GM18951 (cell line): ENCODE results near the gene TK2.

Experiments
- POLR2A ChIP-seq: IDR thresholded peaks from 4 replicates; pipeline ENCODE4 v1.6.1; 2011; ENCODE audit warnings: mild to moderate bottlenecking; ENCODE audit not compliant: insufficient read length, insufficient read depth; ENCODE audit errors: extremely low read depth
- in situ Hi-C: fragments of 300-500 bp; cut with MboI; formaldehyde crosslinking; loops from one replicate; pipeline ENCODE4 v1.12.0; 2022; ENCODE audit warnings: low sequenced_read_pairs, mixed read lengths, inconsistent platforms; ENCODE audit not compliant: unreplicated experiment

TK2 gene

DNA sequence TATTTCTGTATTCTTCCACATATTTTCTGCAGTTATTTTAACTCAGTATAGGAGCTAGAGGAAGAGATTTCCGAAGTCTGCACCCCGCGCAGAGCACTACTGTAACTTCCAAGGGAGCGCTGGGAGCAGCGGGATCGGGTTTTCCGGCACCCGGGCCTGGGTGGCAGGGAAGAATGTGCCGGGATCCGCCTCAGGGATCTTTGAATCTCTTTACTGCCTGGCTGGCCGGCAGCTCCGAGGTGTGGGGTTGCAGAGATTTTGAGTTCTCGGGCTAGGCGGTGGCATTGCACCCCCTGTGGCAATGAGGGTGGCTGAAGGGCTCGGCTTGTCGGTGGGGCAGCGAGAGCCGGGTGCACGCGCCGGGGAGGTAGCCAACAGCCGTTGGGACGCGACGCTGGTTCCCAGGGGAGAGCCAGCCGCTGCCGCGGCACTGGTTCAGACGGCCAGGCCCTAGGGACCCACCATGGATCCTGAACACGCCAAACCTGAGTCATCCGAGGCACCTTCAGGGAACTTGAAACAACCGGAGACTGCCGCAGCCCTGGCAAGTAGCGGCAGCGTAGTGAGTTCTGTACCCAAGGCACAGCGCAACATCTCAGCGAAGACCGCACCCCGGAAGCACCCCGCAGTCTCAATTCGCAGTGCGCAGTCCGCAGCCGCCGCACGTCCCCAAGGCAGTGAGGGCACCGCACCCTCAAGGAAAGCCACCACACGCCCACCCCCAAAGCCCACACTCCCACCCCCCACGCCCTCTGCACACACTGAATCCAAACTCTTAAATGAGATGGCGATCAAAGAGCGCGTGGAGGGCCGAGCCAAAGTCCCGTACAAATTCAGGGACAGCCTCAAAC is 16.4 kb upstream of the TK2 start, which contains the start of gene CMTM1:
TSS of gene CMTM1 (plus strand) at position 389 of the 851 bp plus-strand sequence. CDS start at position 464, 75 bp downstream.
- TF ChIP-seq POLR2A: no peak
- in situ Hi-C loops: no loop called here

DNA sequence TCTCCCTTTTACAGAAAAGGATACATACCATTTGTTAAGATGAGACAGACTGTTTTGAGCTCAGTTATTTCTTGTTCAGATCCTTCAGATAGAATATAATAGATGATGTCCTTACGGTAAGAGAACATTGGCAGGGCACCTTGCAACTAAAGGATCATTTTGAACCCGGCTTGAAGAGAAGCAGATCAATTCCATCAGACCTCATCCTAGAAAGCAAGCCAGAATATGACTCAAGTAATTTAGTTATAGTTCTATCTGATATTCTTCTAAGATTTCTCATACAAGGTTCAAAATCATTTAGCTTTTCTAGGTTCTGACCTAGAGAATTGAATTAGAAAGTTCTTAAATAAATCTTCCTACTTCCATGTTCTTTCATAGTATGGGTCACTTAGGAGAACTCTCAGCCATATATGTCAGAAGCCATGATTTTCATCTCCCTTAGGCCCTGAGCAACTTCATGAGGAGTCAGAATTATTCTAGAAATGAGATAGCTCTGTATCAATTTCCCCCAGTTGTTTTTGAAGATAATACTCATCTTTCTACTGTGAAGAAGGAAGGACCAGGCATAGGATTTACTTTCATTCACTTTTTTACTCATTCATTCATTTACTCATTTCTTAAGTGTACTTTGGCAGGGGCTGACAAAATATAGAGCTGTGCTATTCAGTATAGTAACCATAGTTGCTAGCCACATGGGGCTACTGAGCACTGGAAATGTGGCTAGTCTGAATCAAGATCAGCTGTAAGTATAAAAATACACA is 13.8 kb upstream of the TK2 start:
- TF ChIP-seq POLR2A: no peak
- in situ Hi-C loops: no loop called here

DNA sequence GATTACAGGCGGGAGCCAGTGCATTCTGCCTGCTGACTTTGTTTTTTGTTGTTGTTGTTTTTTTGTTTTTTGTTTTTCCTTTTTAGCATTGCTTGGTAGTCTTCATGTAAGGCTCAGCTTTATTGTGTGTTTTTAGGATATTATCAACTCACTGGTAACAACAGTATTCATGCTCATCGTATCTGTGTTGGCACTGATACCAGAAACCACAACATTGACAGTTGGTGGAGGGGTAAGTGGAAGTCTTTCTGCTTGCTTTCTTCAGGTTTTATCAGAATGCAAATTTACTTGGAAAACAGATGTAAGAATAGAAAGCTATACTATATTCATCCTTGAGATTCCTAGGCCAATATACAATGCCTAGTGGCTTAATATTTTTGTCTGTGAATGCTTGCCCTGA is 13.1 kb upstream of the TK2 start:
- in situ Hi-C loops: no loop called here

DNA sequence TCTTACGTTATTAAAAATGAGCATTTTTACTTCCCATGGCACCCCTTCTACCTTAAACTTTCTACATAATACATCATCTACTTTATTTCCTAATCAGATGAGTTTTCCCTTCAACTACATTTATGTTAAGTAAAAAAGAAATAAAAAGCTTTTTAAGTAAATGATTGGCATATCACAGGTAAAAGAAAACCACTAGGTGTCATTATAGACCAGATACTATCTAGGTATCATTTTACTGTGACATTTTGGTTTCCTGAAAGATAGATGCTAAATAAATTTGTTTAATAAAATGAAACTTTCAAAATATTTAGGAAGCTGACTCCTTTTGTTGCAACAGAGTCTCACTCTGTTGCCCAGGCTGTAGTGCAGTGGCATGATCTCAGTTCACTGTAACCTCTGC is 12.5 kb upstream of the TK2 start:
- in situ Hi-C loops: no loop called here
- TF ChIP-seq POLR2A: no peak

More for the DNA sequence above, 13.1 kb upstream of the TK2 start:
- TF ChIP-seq POLR2A: no peak

DNA sequence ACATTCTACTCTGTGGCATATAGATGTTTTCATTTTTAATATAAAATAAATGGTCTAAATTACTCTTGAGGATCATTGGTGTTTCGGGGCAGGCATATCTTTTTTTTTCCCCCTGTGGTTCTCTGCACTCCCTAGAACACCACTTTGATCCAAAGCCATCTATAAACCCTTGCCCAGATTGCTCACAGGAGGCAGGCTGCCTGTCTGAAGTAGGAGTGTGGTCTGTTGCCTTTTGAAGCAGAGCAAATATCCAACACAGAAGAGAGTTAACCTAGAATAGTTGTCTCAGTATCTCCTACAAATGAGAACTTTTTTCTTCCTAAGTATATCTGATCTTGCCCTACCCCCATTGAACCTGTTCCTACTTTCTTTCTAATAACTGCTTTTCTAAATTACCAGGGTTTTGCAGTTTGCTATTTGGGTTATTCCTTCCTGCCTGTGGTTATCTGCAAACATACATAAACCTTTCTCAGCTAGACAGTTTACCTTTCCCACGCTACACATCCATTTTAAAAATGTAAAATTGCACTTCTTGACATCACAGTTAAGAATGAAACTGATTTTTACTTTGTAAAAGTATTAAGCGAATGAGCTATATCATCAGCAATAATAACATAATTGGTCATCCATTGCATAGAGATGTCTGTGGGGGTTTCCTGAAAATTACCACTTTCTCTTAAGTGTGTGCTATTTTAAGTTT is 11.6 kb upstream of the TK2 start:
- no peak for TF ChIP-seq POLR2A
- in situ Hi-C loops: no loop called here

DNA sequence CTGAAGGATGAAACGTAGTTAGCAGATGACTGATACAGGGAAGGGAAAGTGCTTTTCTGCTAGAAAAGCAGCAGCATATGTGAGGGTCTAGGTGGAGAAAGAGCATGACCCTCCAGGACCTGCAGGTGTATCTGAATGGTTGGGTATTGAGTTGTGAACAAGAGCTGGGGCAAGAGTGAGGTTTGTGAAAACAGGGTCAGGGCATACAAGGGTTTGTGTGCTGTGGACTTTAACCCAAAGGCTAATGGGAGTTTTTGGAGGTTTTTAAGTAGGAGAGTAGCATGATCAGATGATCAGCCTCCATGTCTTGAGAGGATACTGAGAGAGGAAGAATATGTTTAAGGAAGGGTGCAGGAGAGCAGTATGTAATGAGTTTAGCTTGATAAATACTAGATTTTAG is 10.2 kb upstream of the TK2 start:
- TF ChIP-seq POLR2A: no peak
- in situ Hi-C loops: no loop called here

DNA sequence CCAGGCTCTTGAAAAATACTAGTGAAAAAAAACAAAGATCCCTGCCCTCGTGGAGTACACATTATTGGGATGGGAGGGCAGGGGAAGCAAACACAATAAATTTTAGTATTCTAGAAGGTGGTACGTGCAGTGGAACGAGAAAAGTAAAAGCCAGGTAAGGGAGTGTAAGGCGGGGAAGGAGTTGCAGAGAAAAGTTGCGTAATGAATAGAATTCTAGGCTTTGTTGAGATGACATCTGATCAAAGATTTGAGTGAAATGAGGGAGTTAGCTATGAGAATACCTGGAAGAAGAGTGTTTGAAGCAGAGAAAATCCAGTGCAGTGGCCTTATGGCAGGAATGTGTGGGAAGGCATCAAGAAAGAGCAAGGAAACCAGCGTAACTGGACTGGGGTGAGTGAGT is 4.6 kb upstream of the TK2 start:
- in situ Hi-C loops: no loop called here
- TF ChIP-seq POLR2A: no peak

DNA sequence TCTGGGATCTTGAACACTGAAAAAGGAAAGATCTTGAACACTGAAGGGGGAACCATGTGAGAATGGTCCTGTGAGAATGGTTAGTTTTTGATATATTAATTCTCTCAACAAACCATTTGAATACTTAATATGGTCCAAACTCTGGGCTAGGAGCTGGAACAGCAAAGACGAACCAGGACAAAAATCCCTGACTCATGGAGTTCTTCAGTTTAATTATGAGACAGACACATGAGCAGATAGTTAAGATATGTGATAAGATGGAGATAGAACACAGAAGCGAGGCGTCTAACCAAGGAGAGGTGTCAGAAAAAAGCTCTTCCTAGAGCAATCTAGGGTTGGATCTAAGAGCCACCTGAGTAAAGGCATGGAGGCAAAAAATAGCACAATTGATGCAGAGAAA is 4.1 kb upstream of the TK2 start:
- no peak for TF ChIP-seq POLR2A
- in situ Hi-C loops: no loop called here

DNA sequence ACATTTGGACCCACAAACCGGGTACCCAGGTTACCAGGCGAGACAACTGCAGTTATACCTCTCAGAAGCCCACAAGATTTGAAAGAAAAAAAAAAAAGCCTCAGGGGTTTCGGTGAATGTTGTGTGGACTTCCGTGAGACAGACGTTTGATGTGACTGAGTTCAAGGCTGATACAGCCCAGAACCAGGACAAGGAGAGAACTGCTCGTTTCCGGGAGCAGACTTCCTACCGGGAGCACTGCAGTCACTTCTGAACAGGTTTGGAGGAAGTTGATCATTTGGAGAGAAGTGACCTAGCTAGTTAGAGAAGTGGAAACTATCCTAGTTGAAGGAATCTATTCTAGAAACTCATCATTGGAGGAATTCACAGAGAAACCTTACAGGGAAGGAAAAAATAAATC is 3.3 kb upstream of the TK2 start:
- in situ Hi-C loops: no loop called here

DNA sequence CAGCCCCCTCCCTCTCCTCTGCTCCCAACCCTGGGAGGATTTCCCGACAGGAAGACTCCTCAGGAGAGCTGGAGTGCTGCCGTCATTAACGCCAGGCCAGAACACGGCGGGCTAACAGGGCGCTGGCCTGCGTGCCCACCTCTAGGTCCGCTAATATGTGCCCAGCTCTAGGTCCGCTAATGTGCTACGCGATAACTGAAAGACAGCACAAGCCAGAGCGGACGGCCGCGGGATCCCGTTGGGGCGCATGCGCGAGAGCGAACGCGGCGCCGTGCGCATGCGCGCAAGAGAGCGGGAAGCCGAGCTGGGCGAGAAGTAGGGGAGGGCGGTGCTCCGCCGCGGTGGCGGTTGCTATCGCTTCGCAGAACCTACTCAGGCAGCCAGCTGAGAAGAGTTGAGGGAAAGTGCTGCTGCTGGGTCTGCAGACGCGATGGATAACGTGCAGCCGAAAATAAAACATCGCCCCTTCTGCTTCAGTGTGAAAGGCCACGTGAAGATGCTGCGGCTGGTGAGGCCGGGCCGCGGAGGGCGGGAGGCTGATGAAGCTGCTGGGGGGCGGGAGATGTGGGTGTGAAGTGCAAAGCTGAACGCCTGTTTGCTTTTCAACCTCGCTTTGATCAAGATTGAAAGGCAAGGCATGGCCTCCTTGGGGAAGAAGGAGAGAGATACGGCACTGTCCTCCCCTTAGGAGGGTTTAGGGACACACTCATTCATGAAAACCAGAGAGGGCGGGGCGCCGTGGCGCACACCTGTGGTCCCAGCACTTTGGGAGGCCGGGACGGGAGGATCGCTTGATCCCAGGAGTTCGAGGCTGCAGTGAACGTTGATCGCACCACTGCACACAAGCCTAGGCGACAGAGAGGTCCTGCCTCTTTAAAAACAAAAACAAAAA is 2.6 kb upstream of the TK2 start, which contains the start of gene CKLF:
TSS of gene CKLF (plus strand) at position 291 of the 892 bp plus-strand sequence. CDS start at position 431, 140 bp downstream.
- in situ Hi-C loops: no loop called here
- peak; percentile 87 for TF ChIP-seq POLR2A

More for the DNA sequence above, 3.3 kb upstream of the TK2 start:
- no peak for TF ChIP-seq POLR2A

DNA sequence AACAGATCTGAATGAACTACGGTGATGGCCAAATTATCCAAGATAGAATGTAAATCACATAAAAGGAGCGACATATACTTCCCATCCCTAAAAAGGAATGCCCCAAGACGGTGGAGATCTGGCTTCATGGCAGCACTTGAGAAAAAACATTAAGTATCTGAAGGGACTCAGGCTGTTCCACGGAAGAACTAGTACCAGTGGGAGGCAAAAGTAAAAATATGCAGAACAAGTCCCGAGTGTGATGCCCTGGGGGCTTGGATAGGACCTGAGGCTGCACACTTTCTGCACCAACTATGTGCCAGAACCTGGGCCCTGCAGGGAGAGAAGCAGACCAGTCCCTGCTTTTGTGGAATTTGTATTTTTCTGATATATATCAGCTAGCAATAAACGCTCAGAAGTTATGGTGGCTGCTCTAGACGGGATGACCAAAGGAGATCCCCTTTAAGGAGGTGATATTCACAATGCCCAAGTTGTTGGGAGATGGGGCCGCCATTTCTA is 1.9 kb upstream of the TK2 start:
- TF ChIP-seq POLR2A: no peak
- in situ Hi-C loops: no loop called here

DNA sequence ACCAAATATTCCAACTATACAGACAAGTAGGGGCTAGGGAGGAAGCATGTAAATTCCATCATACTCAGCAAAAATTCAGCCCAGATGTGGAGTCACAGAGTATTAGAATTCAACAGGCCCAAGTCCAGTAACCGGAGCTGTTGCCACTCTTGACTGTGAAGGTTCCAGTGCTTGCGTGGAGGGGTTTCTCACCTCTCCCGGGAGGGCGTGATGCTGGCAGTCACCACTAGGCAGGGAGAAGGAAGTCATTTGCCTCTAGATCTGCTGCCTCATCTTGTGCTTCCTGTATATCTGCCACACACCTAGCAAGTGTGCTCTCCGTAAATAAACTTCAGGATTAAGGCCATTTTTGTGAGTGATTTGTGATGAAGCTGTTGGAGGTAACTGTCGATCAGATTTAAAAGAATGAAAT is 1.4 kb upstream of the TK2 start:
- peak; percentile 23 for TF ChIP-seq POLR2A

More for the DNA sequence above, 1.4 kb upstream of the TK2 start:
- in situ Hi-C loops: no loop called here
